ENCODE data around the gene CCL15.
A peak's percentile ranks its signal among the peaks of the same experiment; 100 is the strongest.
"Not testable (repeated sequence)": the region's sequence is repeated elsewhere in the genome, so short reads cannot be mapped to it uniquely, and the experiment has no call there.

Gene CCL15

GRCh38 chr17:36001110-36001771, at the start of gene CCL15:
TSS of gene CCL15 (minus strand) at chr17:36001553. CDS start at chr17:36001492, 61 bp downstream.
- DNase-seq, result no peak

GRCh38 chr17:36049643-36050042, 48.3 kb upstream of the CCL15 start:
- no peak for DNase-seq

GRCh38 chr17:36048066-36048465, 46.7 kb upstream of the CCL15 start:
- DNase-seq, result no peak

- DNase-seq, result no peak
Measured at GRCh38 chr17:36036235-36036634, 34.9 kb upstream of the CCL15 start.

- no peak for DNase-seq
Measured at GRCh38 chr17:36034127-36034526, 32.8 kb upstream of the CCL15 start.

- no peak for DNase-seq
Measured at GRCh38 chr17:36030956-36031355, 29.6 kb upstream of the CCL15 start.

- no peak for DNase-seq
Measured at GRCh38 chr17:36027761-36028160, 26.4 kb upstream of the CCL15 start.

- DNase-seq, result no peak
Measured at GRCh38 chr17:36024106-36024869, 22.9 kb upstream of the CCL15 start.

- DNase-seq, result no peak
Measured at GRCh38 chr17:36019423-36019822, 18.1 kb upstream of the CCL15 start.

- DNase-seq, result no peak
Measured at GRCh38 chr17:36017799-36018198, 16.4 kb upstream of the CCL15 start, which contains the start of gene CCL23. TSS of gene CCL23 (minus strand) at chr17:36017972. CDS start at chr17:36017897, 75 bp downstream.

- DNase-seq, result no peak
Measured at GRCh38 chr17:36016555-36016954, 15.2 kb upstream of the CCL15 start.

GRCh38 chr17:36015895-36016294, 14.5 kb upstream of the CCL15 start:
- DNase-seq, result not testable (repeated sequence)

- DNase-seq, result no peak
Measured at GRCh38 chr17:36014946-36015345, 13.6 kb upstream of the CCL15 start.

GRCh38 chr17:36011201-36011600, 9.8 kb upstream of the CCL15 start:
- DNase-seq, result no peak

- DNase-seq, result peak; percentile 48
Measured at GRCh38 chr17:36008998-36009665, 7.8 kb upstream of the CCL15 start.

- no peak for DNase-seq
Measured at GRCh38 chr17:36004594-36005108, 3.3 kb upstream of the CCL15 start.

GRCh38 chr17:36002631-36003030, 1.3 kb upstream of the CCL15 start:
- DNase-seq, result no peak

- peak; percentile 95 for DNase-seq
Measured at GRCh38 chr17:36001862-36002603, 680 bp upstream of the CCL15 start.

GRCh38 chr17:36000732-36001109, 632 bp downstream of the CCL15 start:
- no peak for DNase-seq

GRCh38 chr17:35998756-35999155, 2.6 kb downstream of the CCL15 start:
- no peak for DNase-seq

GRCh38 chr17:35998018-35998545, 3.3 kb downstream of the CCL15 start:
- DNase-seq, result no peak

GRCh38 chr17:35995346-35995745, 6.0 kb downstream of the CCL15 start:
- DNase-seq, result not testable (repeated sequence)

- DNase-seq, result no peak
Measured at GRCh38 chr17:35991075-35991474, 10.3 kb downstream of the CCL15 start.
